CD4-positive, alpha-beta memory T cell (primary cell): ENCODE results near the gene TEX264. TPM values are rescaled to one million over a fixed set of nuclear protein-coding genes. Genes with fewer than 3 reads are reported as not detected.
A peak's percentile ranks its signal among the peaks of the same experiment; 100 is the strongest.

Source experiments
- CTCF ChIA-PET: fragments of 350-600 bp; sonication (Branson Sonifier 250); formaldehyde crosslinking; loops from one replicate; lab custom pipeline; 2021; ENCODE audit warnings: inconsistent platforms; ENCODE audit not compliant: partially characterized antibody; lab: Charles Lee
- POLR2A ChIA-PET: fragments of 350-600 bp; sonication (Branson Sonifier 250); formaldehyde crosslinking; loops from one replicate; lab custom pipeline; 2021; ENCODE audit not compliant: partially characterized antibody; lab: Charles Lee
- DNase-seq, 5 donors: peaks; one replicate each; pipeline versions ENCODE4 v3.0.0 to v3.0.0-alpha.2; 2020 to 2022; ENCODE audit warnings: mixed read lengths in 1 of 5
- H3K27ac ChIP-seq: one replicate; pipeline ENCODE4 v1.7.0; 2013; ENCODE audit warnings: low read depth, low read length
- H3K27me3 ChIP-seq: 2 replicates; pipeline ENCODE4 v1.7.0; 2013; ENCODE audit warnings: mild to moderate bottlenecking, low read length, moderate library complexity; ENCODE audit not compliant: insufficient read depth
- H3K36me3 ChIP-seq: 2 replicates; pipeline ENCODE4 v1.7.0; 2013; ENCODE audit warnings: mild to moderate bottlenecking, low read length, moderate library complexity; ENCODE audit not compliant: insufficient read depth
- H3K4me1 ChIP-seq: 2 replicates; pipeline ENCODE4 v1.7.0; 2013; ENCODE audit warnings: mild to moderate bottlenecking, low read length, moderate library complexity; ENCODE audit not compliant: insufficient read depth
- H3K4me3 ChIP-seq, 2 donors: one replicate each; pipeline ENCODE4 v1.7.0; 2013; ENCODE audit warnings: low read length in 2 of 2, mild to moderate bottlenecking in 1 of 2
- H3K9me3 ChIP-seq, 2 donors: one replicate each; pipeline ENCODE4 v1.7.0; 2013; ENCODE audit warnings: low read length in 2 of 2, control low read depth in 1 of 2; ENCODE audit not compliant: control insufficient read depth in 1 of 2
- H3K27ac Mint-ChIP-seq, 7 donors: one replicate each; pipeline ENCODE4 v1.8.0; 2020 to 2021; ENCODE audit warnings: mixed read lengths in 7 of 7, mild to moderate bottlenecking in 6 of 7, inconsistent platforms in 3 of 7, moderate library complexity in 3 of 7
- H3K27me3 Mint-ChIP-seq, 2 donors: one replicate each; pipeline ENCODE4 v1.8.0; 2020 to 2021; ENCODE audit warnings: mixed read lengths in 2 of 2
- H3K36me3 Mint-ChIP-seq, 2 donors: one replicate each; pipeline ENCODE4 v1.8.0; 2020 to 2021; ENCODE audit warnings: mixed read lengths in 2 of 2, inconsistent platforms in 1 of 2, mild to moderate bottlenecking in 1 of 2
- H3K4me1 Mint-ChIP-seq, 4 donors: one replicate each; pipeline ENCODE4 v1.8.0; 2020 to 2021; ENCODE audit warnings: mixed read lengths in 4 of 4, mild to moderate bottlenecking in 1 of 4
- H3K4me3 Mint-ChIP-seq, 8 donors: one replicate each; pipeline ENCODE4 v1.8.0; 2020 to 2021; ENCODE audit warnings: mixed read lengths in 8 of 8, mild to moderate bottlenecking in 7 of 8, moderate library complexity in 6 of 8, inconsistent platforms in 3 of 8
- H3K9me3 Mint-ChIP-seq, 8 donors: one replicate each; pipeline ENCODE4 v1.8.0; 2020 to 2021; ENCODE audit warnings: mixed read lengths in 8 of 8, mild to moderate bottlenecking in 5 of 8, inconsistent platforms in 3 of 8, moderate library complexity in 1 of 8
- intact Hi-C: fragments of 100-400 bp; cut with micrococcal nuclease; formaldehyde crosslinking; loops from one replicate; pipeline ENCODE4 v1.15.1; 2023
- polyA plus RNA-seq, 2 donors: library from polyadenylated mRNA; unstranded; fragments of 300-500 nt; fragmentation: Illumina TruSeq; gene quantifications; one replicate each; pipeline ENCODE4 v1.2.3, GENCODE V29; 2021
- total RNA-seq, 2 experiments: library from RNA; stranded (reverse); gene quantifications; one replicate each; pipeline ENCODE4 v1.2.3, GENCODE V29; 2021

The TEX264 gene
- total and polyA plus RNA-seq, 4 experiments from 2014 or later, result 40.0 to 138 (median 75.3) TPM

GRCh38 chr3:51705276-51706020 is 34.4 kb downstream of the TEX264 start:
- H3K4me3 ChIP-seq, result no peak overlapping the region
- Mint-ChIP-seq H3K9me3 (no peaks in the 10 kb centered on the region), H3K27ac (peak overlapping the region in 2 of 7 donors; percentile 29 to 49), H3K4me3 (no peak overlapping the region), H3K27me3 (no peaks in the 10 kb centered on the region), H3K36me3 (peaks cover 15 to 38% of the 10 kb centered on the region in 2 donors), H3K4me1 (peaks cover 15 to 34% (median 23%) of the 10 kb centered on the region in 4 donors)
- DNase-seq, result no peak
- H3K9me3 ChIP-seq, result no peaks in the 10 kb centered on the region
- POLR2A ChIA-PET, result no interaction called here
- H3K36me3 ChIP-seq, result peaks cover 35% of the 10 kb centered on the region
- intact Hi-C loops, result no loop called here
- CTCF ChIA-PET, result interaction anchor here (0.9 to 1.7 kb wide), 4 partner anchors 23 to 204 kb away, joined by 3 to 4 read pairs (median 4); no protein-coding TSS in a partner anchor
- H3K27ac ChIP-seq, result no peak overlapping the region
- H3K27me3 ChIP-seq, result no peaks in the 10 kb centered on the region
- H3K4me1 ChIP-seq, result no peaks in the 10 kb centered on the region

GRCh38 chr3:51706021-51706485 is 35.0 kb downstream of the TEX264 start:
- intact Hi-C loops, result no loop called here
- Histone ChIP-seq H3K27ac (no peak overlapping the region), H3K36me3 (peaks cover 35% of the 10 kb centered on the region), H3K9me3 (no peaks in the 10 kb centered on the region), H3K4me1 (no peaks in the 10 kb centered on the region), H3K27me3 (no peaks in the 10 kb centered on the region), H3K4me3 (no peak overlapping the region)
- no peak overlapping the region for H3K4me3 Mint-ChIP-seq
- DNase-seq, result no peak
- peak overlapping the region in 2 of 7 donors; percentile 29 to 49 for H3K27ac Mint-ChIP-seq
- ChIA-PET CTCF (interaction anchor here (0.9 to 1.3 kb wide), 2 partner anchors 23 to 94 kb away, joined by 3 read pairs; no protein-coding TSS in a partner anchor), POLR2A (no interaction called here)
- no peaks in the 10 kb centered on the region for H3K27me3 Mint-ChIP-seq
- no peaks in the 10 kb centered on the region for H3K9me3 Mint-ChIP-seq
- peaks cover 12 to 34% of the 10 kb centered on the region in 2 donors for H3K36me3 Mint-ChIP-seq
- peaks cover 15 to 34% (median 23%) of the 10 kb centered on the region in 4 donors for H3K4me1 Mint-ChIP-seq

DNA sequence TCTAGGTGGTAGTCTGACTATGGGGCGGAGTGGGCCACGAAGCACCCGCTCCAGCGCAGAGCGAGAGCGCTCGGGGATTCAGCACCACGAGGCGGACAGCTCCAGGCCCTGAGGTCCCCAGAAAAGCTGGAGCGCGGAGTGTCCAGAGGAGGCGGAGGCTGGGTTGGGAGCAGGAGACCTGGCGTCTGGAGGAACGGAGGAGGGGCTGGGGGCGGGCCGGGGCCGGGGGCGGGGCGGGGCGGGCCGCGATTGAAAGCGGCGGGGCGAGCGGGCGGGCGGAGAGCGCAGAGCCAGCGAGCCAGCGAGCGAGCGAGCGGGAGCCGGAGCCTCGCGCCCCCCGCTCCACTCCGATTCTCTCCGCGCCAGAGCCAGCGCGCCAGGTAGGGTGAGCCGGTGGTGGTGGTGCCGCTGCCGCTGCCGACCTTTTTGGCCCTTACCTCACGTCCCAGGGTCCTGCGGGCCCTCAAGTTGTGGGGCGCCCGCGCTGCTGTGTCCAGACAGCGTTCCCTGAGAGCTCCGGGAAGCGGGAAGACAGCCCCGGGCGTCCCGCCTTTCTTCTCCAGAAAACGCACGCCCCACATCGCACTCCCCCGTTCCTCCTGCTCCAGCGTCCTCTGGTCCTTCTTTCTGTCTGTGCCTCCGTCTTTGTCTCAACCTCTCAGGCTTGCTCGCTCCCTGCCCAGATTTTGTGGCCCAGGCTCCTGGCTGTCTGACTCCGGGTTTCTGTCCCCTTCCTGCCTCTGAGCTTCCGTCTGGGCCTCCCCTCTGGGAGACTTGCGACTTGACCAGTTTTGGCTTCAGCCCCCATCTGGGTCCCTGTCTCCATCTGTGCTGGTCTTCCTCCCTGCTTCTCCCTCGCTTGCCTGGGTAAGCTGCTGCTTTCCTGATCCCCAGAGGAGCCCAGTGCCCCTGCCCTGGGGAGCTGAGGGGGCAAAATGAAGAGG is 36.0 kb downstream of the TEX264 start, which contains the start of gene GRM2:
GRM2 (plus strand) TSS at position 281 of the 944 bp plus-strand sequence. CDS start 1,916 bp downstream, outside the sequence.
- intact Hi-C loops, result no loop called here
- H3K4me3 Mint-ChIP-seq, result peak within 1 kb of the TSS in 3 of 8 donors; percentile 1 to 21 (median 20)
- POLR2A ChIA-PET, result no interaction called here

DNA sequence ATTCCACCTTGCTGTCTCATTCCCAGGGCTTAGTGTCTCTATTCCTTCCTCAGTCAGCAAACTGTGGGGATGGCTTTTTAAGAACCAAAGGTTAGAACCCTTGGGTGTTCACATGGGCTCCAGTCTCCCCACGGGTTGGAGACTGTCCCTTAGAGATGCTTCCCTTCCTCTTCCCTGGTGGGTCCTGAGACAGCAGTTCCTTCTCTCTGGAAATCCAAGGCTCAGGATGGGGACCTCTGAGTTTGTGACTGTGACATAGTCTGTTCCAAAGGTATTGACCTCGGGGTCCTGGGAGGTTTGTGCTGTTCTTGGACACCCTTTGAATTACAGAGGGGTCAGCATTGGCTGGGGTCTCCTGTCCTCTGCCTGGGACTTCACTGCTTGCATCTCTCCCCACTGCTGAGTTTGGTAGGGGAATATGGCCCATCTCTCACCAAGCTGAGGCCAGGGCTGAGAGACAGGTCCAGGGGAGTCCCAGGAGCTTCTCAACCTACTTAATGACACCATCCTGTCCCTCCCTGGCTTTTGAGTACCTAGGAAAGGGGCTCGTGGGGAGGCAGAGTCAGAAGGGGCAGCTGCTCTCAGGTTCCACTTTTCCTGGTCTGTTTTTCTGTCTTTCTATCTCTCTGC is 37.3 kb downstream of the TEX264 start:
- peaks cover 15 to 43% (median 23%) of the 10 kb centered on the region in 4 donors for H3K4me1 Mint-ChIP-seq
- CTCF ChIA-PET, result no interaction called here
- H3K27ac Mint-ChIP-seq, result peak overlapping the region in 2 of 7 donors; percentile 15 to 52
- peaks cover 0 to 2% (median 0%) of the 10 kb centered on the region in 8 donors for H3K9me3 Mint-ChIP-seq
- intact Hi-C loops, result no loop called here
- Histone ChIP-seq H3K36me3 (peaks cover 19% of the 10 kb centered on the region), H3K4me1 (no peaks in the 10 kb centered on the region), H3K9me3 (no peaks in the 10 kb centered on the region), H3K4me3 (no peak overlapping the region), H3K27me3 (no peaks in the 10 kb centered on the region), H3K27ac (no peak overlapping the region)
- POLR2A ChIA-PET, result no interaction called here
- no peaks in the 10 kb centered on the region for H3K27me3 Mint-ChIP-seq
- no peak for DNase-seq
- H3K4me3 Mint-ChIP-seq, result no peak overlapping the region
- H3K36me3 Mint-ChIP-seq, result peaks cover 10 to 18% of the 10 kb centered on the region in 2 donors

More for the DNA sequence above, 36.0 kb downstream of the TEX264 start, which contains the start of gene GRM2:
- H3K27ac Mint-ChIP-seq, result peak within 1 kb of the TSS in 5 of 7 donors; percentile 15 to 56 (median 52)
- Histone ChIP-seq H3K4me1 (no peaks in the 10 kb centered on the region), H3K36me3 (peaks cover 31% of the 10 kb centered on the region), H3K27me3 (no peaks in the 10 kb centered on the region), H3K27ac (no peak within 1 kb of the TSS), H3K4me3 (no peak within 1 kb of the TSS), H3K9me3 (no peaks in the 10 kb centered on the region)
- CTCF ChIA-PET, result no interaction called here
- H3K9me3 Mint-ChIP-seq, result peaks cover 0 to 2% (median 0%) of the 10 kb centered on the region in 8 donors
- H3K36me3 Mint-ChIP-seq, result peaks cover 9 to 25% of the 10 kb centered on the region in 2 donors
- peak in 2 of 5 donors; percentile 18 to 26 for DNase-seq
- H3K4me1 Mint-ChIP-seq, result peaks cover 15 to 43% (median 23%) of the 10 kb centered on the region in 4 donors
- H3K27me3 Mint-ChIP-seq, result no peaks in the 10 kb centered on the region

DNA sequence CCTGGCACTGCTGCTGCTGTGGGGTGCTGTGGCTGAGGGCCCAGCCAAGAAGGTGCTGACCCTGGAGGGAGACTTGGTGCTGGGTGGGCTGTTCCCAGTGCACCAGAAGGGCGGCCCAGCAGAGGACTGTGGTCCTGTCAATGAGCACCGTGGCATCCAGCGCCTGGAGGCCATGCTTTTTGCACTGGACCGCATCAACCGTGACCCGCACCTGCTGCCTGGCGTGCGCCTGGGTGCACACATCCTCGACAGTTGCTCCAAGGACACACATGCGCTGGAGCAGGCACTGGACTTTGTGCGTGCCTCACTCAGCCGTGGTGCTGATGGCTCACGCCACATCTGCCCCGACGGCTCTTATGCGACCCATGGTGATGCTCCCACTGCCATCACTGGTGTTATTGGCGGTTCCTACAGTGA is 38.0 kb downstream of the TEX264 start:
- H3K36me3 Mint-ChIP-seq, result peaks cover 14 to 17% of the 10 kb centered on the region in 2 donors
- Histone ChIP-seq H3K9me3 (no peaks in the 10 kb centered on the region), H3K27me3 (no peaks in the 10 kb centered on the region), H3K27ac (no peak overlapping the region), H3K36me3 (peaks cover 15% of the 10 kb centered on the region), H3K4me1 (no peaks in the 10 kb centered on the region), H3K4me3 (no peak overlapping the region)
- H3K9me3 Mint-ChIP-seq, result peaks cover 0 to 2% (median 0%) of the 10 kb centered on the region in 8 donors
- no peak overlapping the region for H3K4me3 Mint-ChIP-seq
- intact Hi-C loops, result no loop called here
- ChIA-PET CTCF (no interaction called here), POLR2A (no interaction called here)
- H3K27me3 Mint-ChIP-seq, result no peaks in the 10 kb centered on the region
- no peak overlapping the region for H3K27ac Mint-ChIP-seq
- no peak for DNase-seq
- H3K4me1 Mint-ChIP-seq, result peaks cover 15 to 43% (median 23%) of the 10 kb centered on the region in 4 donors

GRCh38 chr3:51709675-51710074 is 38.6 kb downstream of the TEX264 start:
- peaks cover 0 to 2% (median 0%) of the 10 kb centered on the region in 8 donors for H3K9me3 Mint-ChIP-seq
- H3K4me3 Mint-ChIP-seq, result peak overlapping the region in 1 of 8 donors; percentile 39
- H3K36me3 Mint-ChIP-seq, result peaks cover 8 to 10% of the 10 kb centered on the region in 2 donors
- peaks cover 8% of the 10 kb centered on the region for H3K36me3 ChIP-seq
- POLR2A ChIA-PET, result no interaction called here
- no peak overlapping the region for H3K27ac ChIP-seq
- CTCF ChIA-PET, result no interaction called here
- H3K4me3 ChIP-seq, result no peak overlapping the region
- no peak for DNase-seq
- intact Hi-C loops, result no loop called here
- no peaks in the 10 kb centered on the region for H3K27me3 Mint-ChIP-seq
- peaks cover 12 to 36% (median 20%) of the 10 kb centered on the region in 4 donors for H3K4me1 Mint-ChIP-seq
- no peaks in the 10 kb centered on the region for H3K4me1 ChIP-seq
- H3K27me3 ChIP-seq, result no peaks in the 10 kb centered on the region
- peak overlapping the region in 4 of 7 donors; percentile 47 to 87 (median 54) for H3K27ac Mint-ChIP-seq
- no peaks in the 10 kb centered on the region for H3K9me3 ChIP-seq
